Thyroid gland (tissue), 4 donors: Measurements from ENCODE around the gene TRAK2.

Experiments
- POLR2A ChIP-seq, 2 donors: fragments of 450-650 bp; IDR thresholded peaks; one replicate each; pipeline ENCODE4 v1.6.1; 2017; ENCODE audit warnings: antibody characterized with exemption in 2 of 2, mild to moderate bottlenecking in 2 of 2, moderate library complexity in 1 of 2
- TF ChIP-seq, protein P1 (sequence below), 6 experiments: fragments of 200-600 bp in 3 of 6; fragments of 450-650 bp in 3 of 6; sonication (generic) in 3 of 6; IDR thresholded peaks; one replicate each; pipeline ENCODE4 v1.5.1; 2016 to 2019; ENCODE audit warnings: antibody characterized with exemption in 6 of 6, mild to moderate bottlenecking in 2 of 6, inconsistent platforms in 1 of 6, moderate library complexity in 1 of 6

DNA sequence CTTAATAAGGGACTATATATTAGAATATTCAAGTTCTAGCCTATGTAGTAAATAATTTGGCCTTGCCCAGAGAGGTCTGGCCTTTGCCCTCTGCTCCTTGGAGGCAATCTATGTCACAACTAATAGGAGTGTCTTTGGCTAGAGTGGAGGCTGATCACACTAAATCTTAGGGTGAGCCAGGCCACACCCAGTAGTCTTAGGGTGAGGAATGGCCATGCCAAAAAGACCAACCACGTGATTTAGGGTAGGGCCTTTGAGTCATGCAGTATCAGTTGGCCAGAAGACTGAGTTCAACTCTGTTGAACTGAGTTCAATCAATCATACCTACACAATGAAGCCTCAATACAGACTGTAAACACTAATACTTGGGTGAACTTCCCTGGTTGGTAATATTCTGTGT lies 68.1 kb downstream of the TRAK2 start:
- TF ChIP-seq, protein P1, sequence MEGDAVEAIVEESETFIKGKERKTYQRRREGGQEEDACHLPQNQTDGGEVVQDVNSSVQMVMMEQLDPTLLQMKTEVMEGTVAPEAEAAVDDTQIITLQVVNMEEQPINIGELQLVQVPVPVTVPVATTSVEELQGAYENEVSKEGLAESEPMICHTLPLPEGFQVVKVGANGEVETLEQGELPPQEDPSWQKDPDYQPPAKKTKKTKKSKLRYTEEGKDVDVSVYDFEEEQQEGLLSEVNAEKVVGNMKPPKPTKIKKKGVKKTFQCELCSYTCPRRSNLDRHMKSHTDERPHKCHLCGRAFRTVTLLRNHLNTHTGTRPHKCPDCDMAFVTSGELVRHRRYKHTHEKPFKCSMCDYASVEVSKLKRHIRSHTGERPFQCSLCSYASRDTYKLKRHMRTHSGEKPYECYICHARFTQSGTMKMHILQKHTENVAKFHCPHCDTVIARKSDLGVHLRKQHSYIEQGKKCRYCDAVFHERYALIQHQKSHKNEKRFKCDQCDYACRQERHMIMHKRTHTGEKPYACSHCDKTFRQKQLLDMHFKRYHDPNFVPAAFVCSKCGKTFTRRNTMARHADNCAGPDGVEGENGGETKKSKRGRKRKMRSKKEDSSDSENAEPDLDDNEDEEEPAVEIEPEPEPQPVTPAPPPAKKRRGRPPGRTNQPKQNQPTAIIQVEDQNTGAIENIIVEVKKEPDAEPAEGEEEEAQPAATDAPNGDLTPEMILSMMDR (IDR thresholded peaks at IDR 0.05) = no peak
- no peak for TF ChIP-seq POLR2A (IDR thresholded peaks at IDR 0.05)
